K562 (cell line): ENCODE results near the gene MPST. TPM values are rescaled to one million over a fixed set of nuclear protein-coding genes. Genes with fewer than 3 reads are reported as not detected.
A peak's percentile ranks its signal among the peaks of the same experiment; 100 is the strongest.

Source experiments
- ATAC-seq: fragments of 200-7000 bp; cut with Tn5 transposase; 3 replicates; pipeline ENCODE4 v1.9.1; 2020; ENCODE audit warnings: moderate library complexity
- BruUV-seq: library from RNA; stranded (reverse); fragments of 400-500 nt; replicated peaks from 2 replicates; lab custom pipeline; 2021; lab: Mats Ljungman, UMichigan
- CTCF ChIA-PET: fragments of 300-600 bp; formaldehyde crosslinking; extraction: SDS; loops from one replicate; lab custom pipeline; 2021; ENCODE audit warnings: low intra/inter-chr PET ratio; lab: Yijun Ruan, JAX
- POLR2A ChIA-PET: fragments of 300-600, 350-650 bp; sonication (Branson Sonifier 250); formaldehyde crosslinking; extraction: SDS; loops from one replicate; lab custom pipeline; 2021; ENCODE audit warnings: antibody characterized with exemption, inconsistent platforms; lab: Yijun Ruan, JAX
- DNase-seq, 4 experiments: peaks; one replicate each; pipeline versions ENCODE4 v3.0.0 to v3.0.0-alpha.2; 2011 to 2018; ENCODE audit warnings: low spot score in 3 of 4, mixed read lengths in 3 of 4; ENCODE audit errors: extremely low read depth in 1 of 4
- FAIRE-seq: peaks from 2 replicates; lab custom pipeline; 2011; peaks lifted over from hg19 to GRCh38; lab: Jason Lieb, UNC
- H2AFZ ChIP-seq: 2 replicates; pipeline ENCODE4 v1.6.0; 2011; ENCODE audit warnings: low read depth, low read length, control low read depth, inconsistent platforms
- H3K27ac ChIP-seq: fragments of 200-600 bp; 3 replicates; pipeline ENCODE4 v1.8.0; 2011; ENCODE audit warnings: low read depth, mild to moderate bottlenecking, control low read depth, inconsistent platforms, low read length, moderate library complexity, mixed read lengths; ENCODE audit errors: extremely low read depth
- H3K27me3 ChIP-seq, 2 experiments: fragments of 300-600 bp in 1 of 2; 2 replicates in 1 of 2; 3 replicates in 1 of 2; pipeline versions ENCODE4 v1.6.0 to v1.8.0; 2011; ENCODE audit warnings: inconsistent platforms in 2 of 2, low read length in 2 of 2, mild to moderate bottlenecking in 1 of 2, mixed read lengths in 1 of 2, moderate library complexity in 1 of 2; ENCODE audit not compliant: control insufficient read depth in 2 of 2, insufficient read depth in 2 of 2
- H3K36me3 ChIP-seq: fragments of 300-600 bp; 3 replicates; pipeline ENCODE4 v1.8.0; 2011; ENCODE audit warnings: mild to moderate bottlenecking, low read length, inconsistent platforms; ENCODE audit not compliant: control insufficient read depth, insufficient read depth
- H3K4me1 ChIP-seq, 2 experiments: fragments of 200-600 bp in 1 of 2; replicated peaks in 1 of 2; 2 replicates in 1 of 2; 3 replicates in 1 of 2; pipeline versions ENCODE4 v1.5.1 to v1.8.0; 2011; ENCODE audit warnings: inconsistent platforms in 2 of 2, low read length in 2 of 2, mild to moderate bottlenecking in 1 of 2, mixed read lengths in 1 of 2, moderate library complexity in 1 of 2; ENCODE audit not compliant: control insufficient read depth in 2 of 2, insufficient read depth in 2 of 2
- H3K4me2 ChIP-seq: 2 replicates; pipeline ENCODE4 v1.6.1; 2011; ENCODE audit warnings: low read length, control low read depth, inconsistent platforms, mixed read lengths; ENCODE audit not compliant: insufficient read depth
- H3K4me3 ChIP-seq: fragments of 200-600 bp; sonication (generic), shearing (Covaris generic); 2 replicates; pipeline ENCODE4 v1.5.1; 2016; ENCODE audit warnings: control low read depth, inconsistent platforms
- H3K79me2 ChIP-seq: fragments of 200-600 bp; 3 replicates; pipeline ENCODE4 v1.8.0; 2011; ENCODE audit warnings: low read length, inconsistent platforms; ENCODE audit not compliant: control insufficient read depth, insufficient read depth
- H3K9ac ChIP-seq, 2 experiments: 2 replicates each; pipeline versions ENCODE4 v1.6.0 to v1.6.1; 2011; ENCODE audit warnings: low read depth in 2 of 2, low read length in 2 of 2, control low read depth in 1 of 2, inconsistent platforms in 1 of 2, mild to moderate bottlenecking in 1 of 2, mixed read lengths in 1 of 2; ENCODE audit not compliant: insufficient read depth in 1 of 2
- H3K9me1 ChIP-seq: one replicate; pipeline ENCODE4 v1.6.0; 2011; ENCODE audit warnings: inconsistent platforms, mild to moderate bottlenecking, low read length, moderate library complexity; ENCODE audit not compliant: control insufficient read depth, insufficient read depth
- H3K9me3 ChIP-seq: replicated peaks from 2 replicates; pipeline ENCODE4 v1.5.1; 2011; ENCODE audit warnings: low read depth, low read length, inconsistent platforms; ENCODE audit not compliant: control insufficient read depth, insufficient read depth
- H4K20me1 ChIP-seq: replicated peaks from 2 replicates; pipeline ENCODE4 v1.6.1; 2011; ENCODE audit warnings: low read length, inconsistent platforms, mixed read lengths; ENCODE audit not compliant: control insufficient read depth, insufficient read depth
- FOXK2 ChIP-seq, 2 experiments: fragments of 450-650 bp; IDR thresholded peaks in 1 of 2; conservative IDR thresholded peaks in 1 of 2; 2 replicates each; pipeline ENCODE4 v1.6.1; 2016; ENCODE audit warnings: low read depth in 2 of 2, mild to moderate bottlenecking in 1 of 2
- PRDM10 ChIP-seq: fragments of 450-650 bp; IDR thresholded peaks from 2 replicates; pipeline ENCODE4 v1.6.1; 2018; ENCODE audit not compliant: partially characterized antibody
- RBBP5 ChIP-seq: fragments of 200-600 bp; sonication (generic); IDR thresholded peaks from 2 replicates; pipeline ENCODE4 v1.6.1; 2012; ENCODE audit warnings: borderline replicate concordance, mild to moderate bottlenecking, low read length, control low read depth, inconsistent platforms; ENCODE audit not compliant: insufficient read depth, poor library complexity, severe bottlenecking
- ZNF407 ChIP-seq: fragments of 450-650 bp; IDR thresholded peaks from 2 replicates; pipeline ENCODE4 v1.6.1; 2016; ENCODE audit warnings: low read depth
- WGBS: fragments of 100-300 bp; shearing (Covaris generic); methylation state at CpG from one replicate; pipeline ENCODE4 v1.1.6; 2016; ENCODE audit warnings: low coverage, mixed read lengths; ENCODE audit not compliant: insufficient coverage; ENCODE audit errors: missing lambda C conversion rate; 5-methylcytosine and 5-hydroxymethylcytosine counted together
- in situ Hi-C: fragments of 300-500 bp; cut with MboI; formaldehyde crosslinking; loops from 4 replicates; pipeline ENCODE4 v1.15.0; 2018; ENCODE audit warnings: inconsistent platforms, mixed read lengths
- intact Hi-C: fragments of 100-400 bp; cut with micrococcal nuclease; formaldehyde crosslinking; loops from 2 replicates; pipeline ENCODE4 v1.14.2; 2022
- polyA plus RNA-seq, 8 experiments: library from polyadenylated mRNA; depleted of rRNA in 4 of 8; stranded (reverse) in 5 of 8; unstranded in 3 of 8; fragments of >200 nt; fragmentation: Nextera tagmentation in 2 of 8; fragmentation: Illumina TruSeq in 1 of 8; extraction: Ambion mirVana in 2 of 8; extraction: Trizol in 1 of 8; gene quantifications; 2 replicates each; pipeline versions ENCODE4 v1.2.1 to v1.2.3, GENCODE V29; 2011 to 2014; ENCODE audit warnings: inconsistent platforms in 1 of 8, missing spikeins in 1 of 8
- total RNA-seq, 7 experiments: library from RNA; depleted of rRNA in 6 of 7; stranded (reverse); fragments of >200 nt in 6 of 7; fragmentation: Illumina TruSeq in 2 of 7; extraction: Trizol in 2 of 7; gene quantifications; 2 replicates each; pipeline versions ENCODE4 v1.2.1 to v1.2.3, GENCODE V29; 2011 to 2021; ENCODE audit warnings: low replicate concordance in 1 of 7
- TF ChIP-seq, protein P1 (sequence below): fragments of 250-450 bp; sonication (Bioruptor Pico); IDR thresholded peaks from 2 replicates; pipeline ENCODE4 v1.4.0; 2020; ENCODE audit warnings: borderline replicate concordance

Gene MPST
- total and polyA plus RNA-seq, 9 of the 15 experiments (the other 6 are each of a cell fraction or from before 2014, with no cell fraction given): 0.65 to 104 (median 24.3) TPM

DNA sequence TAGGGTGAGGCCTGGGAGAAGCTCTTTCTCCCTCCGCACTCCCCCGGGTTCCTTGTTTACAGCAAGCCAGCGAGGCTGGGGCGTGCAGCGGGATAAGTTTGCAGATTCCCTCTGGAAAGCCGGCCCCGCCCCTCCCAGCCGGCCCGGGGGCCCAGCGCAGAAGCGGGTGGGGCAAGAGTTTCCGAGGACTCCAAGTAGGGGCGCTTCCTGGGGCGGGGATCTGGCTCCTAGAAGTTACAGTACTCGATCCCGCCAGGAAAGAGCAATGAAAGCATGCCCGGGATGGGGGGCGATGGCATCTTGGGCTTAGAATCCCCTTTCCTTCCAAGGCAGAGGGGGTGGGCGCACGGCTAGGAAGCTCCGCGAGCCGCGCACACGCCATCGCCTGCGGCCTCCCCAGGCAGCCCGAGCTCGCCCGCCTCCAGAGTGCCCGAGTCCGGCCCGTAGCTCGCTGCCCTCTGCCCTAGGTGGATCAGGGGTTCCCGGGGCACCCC is 680 bp upstream of the MPST start (continued):
- TF ChIP-seq PRDM10: peak; percentile 13
- TF ChIP-seq, all 486 proteins: peak for 14

DNA sequence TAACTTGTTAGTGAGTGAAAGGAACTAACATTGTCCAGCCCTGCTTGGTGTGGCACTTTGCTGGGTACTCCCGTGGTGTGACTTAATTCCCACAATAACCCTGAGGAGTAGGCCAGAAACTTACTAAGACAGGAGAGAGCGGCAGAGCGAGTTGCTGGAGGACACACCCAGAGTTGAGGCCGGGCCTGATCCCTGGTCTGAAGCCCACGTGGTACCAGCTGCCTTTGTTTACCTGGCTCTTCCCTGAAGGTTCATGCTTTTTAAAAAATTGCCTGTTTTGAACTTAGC is 594 bp downstream of the MPST start:
- peak overlapping the region; percentile 90 for H3K4me3 ChIP-seq
- peak overlapping the region; percentile 94 for H3K4me2 ChIP-seq
- TF ChIP-seq, protein P1, sequence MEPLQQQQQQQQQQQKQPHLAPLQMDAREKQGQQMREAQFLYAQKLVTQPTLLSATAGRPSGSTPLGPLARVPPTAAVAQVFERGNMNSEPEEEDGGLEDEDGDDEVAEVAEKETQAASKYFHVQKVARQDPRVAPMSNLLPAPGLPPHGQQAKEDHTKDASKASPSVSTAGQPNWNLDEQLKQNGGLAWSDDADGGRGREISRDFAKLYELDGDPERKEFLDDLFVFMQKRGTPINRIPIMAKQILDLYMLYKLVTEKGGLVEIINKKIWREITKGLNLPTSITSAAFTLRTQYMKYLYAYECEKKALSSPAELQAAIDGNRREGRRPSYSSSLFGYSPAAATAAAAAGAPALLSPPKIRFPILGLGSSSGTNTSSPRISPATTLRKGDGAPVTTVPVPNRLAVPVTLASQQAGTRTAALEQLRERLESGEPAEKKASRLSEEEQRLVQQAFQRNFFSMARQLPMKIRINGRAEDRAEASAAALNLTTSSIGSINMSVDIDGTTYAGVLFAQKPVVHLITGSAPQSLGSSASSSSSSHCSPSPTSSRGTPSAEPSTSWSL (CRISPR knock-in tag): no peak
- TF ChIP-seq FOXK2 (conservative IDR thresholded peaks at IDR 0.05 in 1 of 2, IDR thresholded peaks at IDR 0.05 in 1 of 2; ENCODE audit: low read depth in 2 of 2) (0 out of 4 replicates have a peak, but pooled peaks of 1 of the 2 experiments have one; percentile 40), ZNF407 (no peak), RBBP5 (no peak)

More for the DNA sequence above, 594 bp downstream of the MPST start:
- Histone ChIP-seq H3K9ac (peak overlapping the region; percentile 83 to 95), H3K79me2 (peaks cover 52% of the 10 kb centered on the region), H3K36me3 (peaks cover 43% of the 10 kb centered on the region; the same call in 2 of the 3 replicates), H4K20me1 (peaks cover under 1% of the 10 kb centered on the region), H3K9me3 (no peaks in the 10 kb centered on the region), H2AFZ (peak overlapping the region; percentile 90), H3K27me3 (no peaks in the 10 kb centered on the region), H3K9me1 (no peaks in the 10 kb centered on the region), H3K27ac (peak overlapping the region; percentile 87), H3K4me1 (peaks cover 22 to 52% of the 10 kb centered on the region in 2 experiments; a peak in 4 of 5 replicates)
- intact Hi-C loops (no loop called here), in situ Hi-C loops (no loop called here)
- ChIA-PET POLR2A (no interaction called here), CTCF (no interaction called here)
- DNase-seq (peak; percentile 25 to 56 (median 28)), FAIRE-seq (peak; percentile 46), ATAC-seq (peak; percentile 56)
- BruUV-seq: TSS peak; percentile 76
- WGBS: 0% methylated on average over 5 of the region's 5 CpGs
